GM12878 (cell line): ENCODE data around the gene LRP1B. TPM values are rescaled to one million over a fixed set of nuclear protein-coding genes. Genes with fewer than 3 reads are reported as not detected.

ENCODE experiments used
- ATAC-seq: fragments of 200-7000 bp; cut with Tn5 transposase; 3 replicates; pipeline ENCODE4 v1.9.1; 2020; ENCODE audit warnings: mild to moderate bottlenecking, moderate library complexity
- BruUV-seq: library from RNA; stranded (reverse); fragments of 400-500 nt; replicated peaks from 2 replicates; lab custom pipeline; 2021; lab: Mats Ljungman, UMichigan
- CTCF ChIA-PET: fragments of 300-600 bp; sonication (Branson Sonifier 250); formaldehyde crosslinking; extraction: SDS; loops from one replicate; lab custom pipeline; 2021; ENCODE audit warnings: inconsistent platforms; lab: Yijun Ruan, JAX
- POLR2A ChIA-PET: fragments of 350-600 bp; formaldehyde crosslinking; extraction: SDS; loops from one replicate; lab custom pipeline; 2021; ENCODE audit warnings: inconsistent platforms; lab: Charles Lee
- RAD21 ChIA-PET: fragments of 300-600 bp; sonication (Branson Sonifier 250); formaldehyde crosslinking; loops from one replicate; lab custom pipeline; 2023; ENCODE audit warnings: antibody characterized with exemption; ENCODE audit not compliant: unreplicated experiment; lab: Charles Lee
- SMC1A ChIA-PET: fragments of 300-600 bp; sonication (Branson Sonifier 250); formaldehyde crosslinking; loops from one replicate; lab custom pipeline; 2023; ENCODE audit not compliant: unreplicated experiment, uncharacterized antibody; lab: Charles Lee
- DNase-seq: peaks from one replicate; pipeline ENCODE4 v3.0.0-alpha.2; 2011; ENCODE audit warnings: low read depth, low spot score
- FAIRE-seq: peaks from 3 replicates; lab custom pipeline; 2011; peaks lifted over from hg19 to GRCh38; lab: Jason Lieb, UNC
- H2AFZ ChIP-seq: 2 replicates; pipeline ENCODE4 v1.6.0; 2011; ENCODE audit warnings: low read depth, low read length, control low read depth; ENCODE audit not compliant: control insufficient read depth
- H3K27ac ChIP-seq: 2 replicates; pipeline ENCODE4 v1.5.1; 2011; ENCODE audit warnings: control low read depth; ENCODE audit not compliant: control insufficient read depth, insufficient read depth
- H3K27me3 ChIP-seq, 2 experiments: replicated peaks in 1 of 2; 2 replicates each; pipeline versions ENCODE4 v1.6.0 to v1.6.1; 2011; ENCODE audit warnings: low read length in 1 of 2; ENCODE audit not compliant: control insufficient read depth in 2 of 2, insufficient read depth in 2 of 2
- H3K36me3 ChIP-seq, 2 experiments: 2 replicates each; pipeline ENCODE4 v1.5.1; 2011; ENCODE audit warnings: low read length in 1 of 2; ENCODE audit not compliant: control insufficient read depth in 2 of 2, insufficient read depth in 2 of 2
- H3K4me1 ChIP-seq: 2 replicates; pipeline ENCODE4 v1.6.1; 2011; ENCODE audit warnings: mild to moderate bottlenecking, low read length, moderate library complexity, mixed read lengths; ENCODE audit not compliant: control insufficient read depth, insufficient read depth
- H3K4me2 ChIP-seq: 2 replicates; pipeline ENCODE4 v1.6.0; 2011; ENCODE audit warnings: control low read depth; ENCODE audit not compliant: control insufficient read depth, insufficient read depth
- H3K4me3 ChIP-seq: fragments of 200-600 bp; sonication (generic); 2 replicates; pipeline ENCODE4 v1.5.1; 2016
- H3K79me2 ChIP-seq: 2 replicates; pipeline ENCODE4 v1.6.0; 2011; ENCODE audit warnings: low read length; ENCODE audit not compliant: control insufficient read depth, insufficient read depth
- H3K9ac ChIP-seq: 2 replicates; pipeline ENCODE4 v1.8.0; 2011; ENCODE audit warnings: low read length, control low read depth, mixed read lengths; ENCODE audit not compliant: control insufficient read depth, insufficient read depth
- H3K9me3 ChIP-seq: replicated peaks from 3 replicates; pipeline ENCODE4 v1.5.1; 2011; ENCODE audit warnings: mild to moderate bottlenecking, low read length; ENCODE audit not compliant: control insufficient read depth, insufficient read depth
- H4K20me1 ChIP-seq: 2 replicates; pipeline ENCODE4 v1.6.0; 2011; ENCODE audit not compliant: control insufficient read depth, insufficient read depth
- CHD1 ChIP-seq: IDR thresholded peaks from 2 replicates; pipeline ENCODE4 v1.6.1; 2012; ENCODE audit warnings: low read depth, low read length, improper control_type of control experiment
- FOXK2 ChIP-seq: fragments of 450-650 bp; IDR thresholded peaks from 2 replicates; pipeline ENCODE4 v1.6.1; 2017; ENCODE audit warnings: mild to moderate bottlenecking, moderate library complexity
- JUND ChIP-seq: IDR thresholded peaks from 2 replicates; pipeline ENCODE4 v1.6.1; 2012; ENCODE audit warnings: low read depth, mild to moderate bottlenecking, low read length, improper control_type of control experiment, moderate library complexity
- MYB ChIP-seq: fragments of 150-350 bp; IDR thresholded peaks from 2 replicates; pipeline ENCODE4 v1.6.1; 2014; ENCODE audit warnings: mild to moderate bottlenecking, low read depth, low read length, borderline replicate concordance
- NR2C1 ChIP-seq: fragments of 450-650 bp; IDR thresholded peaks from 2 replicates; pipeline ENCODE4 v1.6.1; 2017; ENCODE audit warnings: antibody characterized with exemption, mild to moderate bottlenecking, moderate library complexity
- NR2F1 ChIP-seq: fragments of 450-650 bp; conservative IDR thresholded peaks from 2 replicates; pipeline ENCODE4 v1.6.1; 2017; ENCODE audit warnings: mild to moderate bottlenecking
- POLR2A ChIP-seq: IDR thresholded peaks from 2 replicates; pipeline ENCODE4 v1.6.1; 2011; ENCODE audit warnings: low read depth, mild to moderate bottlenecking, low read length
- POU2F2 ChIP-seq: IDR thresholded peaks from 3 replicates; pipeline ENCODE4 v1.6.1; 2011; ENCODE audit warnings: low read depth, mild to moderate bottlenecking, low read length, borderline replicate concordance
- SREBF2 ChIP-seq: IDR thresholded peaks from 2 replicates; pipeline ENCODE4 v1.6.1; 2012; ENCODE audit warnings: mild to moderate bottlenecking, low read length
- SUPT20H ChIP-seq: IDR thresholded peaks from 2 replicates; pipeline ENCODE4 v1.6.1; 2011; ENCODE audit warnings: low read depth, mild to moderate bottlenecking, low read length, moderate library complexity, borderline replicate concordance; ENCODE audit not compliant: control insufficient read depth
- TBL1XR1 ChIP-seq: IDR thresholded peaks from 2 replicates; pipeline ENCODE4 v1.6.1; 2012; ENCODE audit warnings: low read depth, low read length, improper control_type of control experiment
- ZNF384 ChIP-seq: IDR thresholded peaks from 2 replicates; pipeline ENCODE4 v1.6.1; 2012; ENCODE audit warnings: low read depth, mild to moderate bottlenecking, low read length, improper control_type of control experiment, borderline replicate concordance
- ZSCAN29 ChIP-seq: fragments of 450-650 bp; IDR thresholded peaks from 2 replicates; pipeline ENCODE4 v1.6.1; 2017; ENCODE audit warnings: mild to moderate bottlenecking, moderate library complexity
- WGBS: methylation state at CpG from one replicate; pipeline ENCODE4 v1.1.6; 2016; ENCODE audit warnings: low lambda C conversion rate; ENCODE audit not compliant: insufficient replicate concordance, insufficient coverage; ENCODE audit errors: missing lambda C conversion rate; 5-methylcytosine and 5-hydroxymethylcytosine counted together
- in situ Hi-C: fragments of 300-500 bp; cut with MboI; formaldehyde crosslinking; loops from 9 replicates; pipeline ENCODE4 v1.14.3; 2018; ENCODE audit warnings: mixed read lengths
- intact Hi-C: fragments of 100-400 bp; cut with micrococcal nuclease; formaldehyde crosslinking; loops from one replicate; pipeline ENCODE4 v1.14.2; 2022; ENCODE audit not compliant: unreplicated experiment
- polyA plus RNA-seq, 11 experiments: library from polyadenylated mRNA; depleted of rRNA in 4 of 11; unstranded in 6 of 11; stranded (reverse) in 5 of 11; fragments of >200 nt; fragmentation: Nextera tagmentation in 4 of 11; fragmentation: Illumina TruSeq in 1 of 11; extraction: Ambion mirVana in 4 of 11; extraction: Trizol in 1 of 11; gene quantifications; 1 replicate in 1 of 11; 2 replicates in 10 of 11; pipeline versions ENCODE4 v1.2.1 to v1.2.3, GENCODE V29; 2011 to 2016; ENCODE audit warnings: inconsistent platforms in 2 of 11, missing spikeins in 2 of 11, low read depth in 1 of 11
- total RNA-seq, 4 experiments: library from RNA; depleted of rRNA in 3 of 4; stranded (reverse); fragments of >200 nt in 3 of 4; fragmentation: Illumina TruSeq in 1 of 4; extraction: Trizol in 1 of 4; gene quantifications; 2 replicates each; pipeline versions ENCODE4 v1.2.1 to v1.2.3, GENCODE V29; 2013 to 2021
- TF ChIP-seq, protein P1 (sequence below): fragments of 150-350 bp; IDR thresholded peaks from 2 replicates; pipeline ENCODE4 v1.6.1; 2014; ENCODE audit warnings: mild to moderate bottlenecking, low read depth, low read length
- TF ChIP-seq, protein P2 (sequence below): fragments of 450-650 bp; IDR thresholded peaks from 2 replicates; pipeline ENCODE4 v1.6.1; 2016; ENCODE audit warnings: mild to moderate bottlenecking, moderate library complexity, borderline replicate concordance

LRP1B gene
- total and polyA plus RNA-seq, 10 of the 15 experiments (the other 5 are each of a cell fraction or from before 2014, with no cell fraction given) = under 0.01 to 0.06 (median 0.03) TPM; not detected in 5

DNA sequence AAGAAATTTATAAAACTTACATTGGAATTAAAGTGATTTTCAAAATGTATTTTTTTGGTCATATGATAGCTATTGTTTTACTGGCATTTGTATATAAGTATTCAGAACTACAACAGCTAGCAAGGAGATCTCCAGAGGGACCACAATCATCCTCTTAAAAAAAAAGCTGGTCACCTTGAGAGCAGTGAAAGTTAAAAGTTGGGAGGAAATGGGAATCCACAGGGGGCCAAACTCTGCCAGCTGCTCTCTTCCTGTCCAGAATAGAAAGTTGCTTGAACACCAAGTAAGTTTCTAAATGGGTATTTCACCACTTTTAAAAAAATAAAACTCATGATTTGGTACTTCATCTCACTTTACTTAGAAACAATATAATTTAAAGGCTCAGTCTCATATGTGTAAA is 1025.1 kb downstream of the LRP1B start:
- Histone ChIP-seq H4K20me1 (no peaks in the 10 kb centered on the region), H3K36me3 (no peaks in the 10 kb centered on the region), H3K27ac (no peak overlapping the region), H3K27me3 (no peaks in the 10 kb centered on the region), H2AFZ (no peak overlapping the region), H3K4me3 (no peak overlapping the region), H3K9me3 (no peaks in the 10 kb centered on the region), H3K9ac (no peak overlapping the region), H3K4me1 (no peaks in the 10 kb centered on the region), H3K79me2 (no peaks in the 10 kb centered on the region), H3K4me2 (no peak overlapping the region)
- CTCF ChIA-PET = no interaction called here
- no peak for TF ChIP-seq ZNF384
- TF ChIP-seq, protein P1, sequence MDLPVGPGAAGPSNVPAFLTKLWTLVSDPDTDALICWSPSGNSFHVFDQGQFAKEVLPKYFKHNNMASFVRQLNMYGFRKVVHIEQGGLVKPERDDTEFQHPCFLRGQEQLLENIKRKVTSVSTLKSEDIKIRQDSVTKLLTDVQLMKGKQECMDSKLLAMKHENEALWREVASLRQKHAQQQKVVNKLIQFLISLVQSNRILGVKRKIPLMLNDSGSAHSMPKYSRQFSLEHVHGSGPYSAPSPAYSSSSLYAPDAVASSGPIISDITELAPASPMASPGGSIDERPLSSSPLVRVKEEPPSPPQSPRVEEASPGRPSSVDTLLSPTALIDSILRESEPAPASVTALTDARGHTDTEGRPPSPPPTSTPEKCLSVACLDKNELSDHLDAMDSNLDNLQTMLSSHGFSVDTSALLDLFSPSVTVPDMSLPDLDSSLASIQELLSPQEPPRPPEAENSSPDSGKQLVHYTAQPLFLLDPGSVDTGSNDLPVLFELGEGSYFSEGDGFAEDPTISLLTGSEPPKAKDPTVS = no peak
- no peak for TF ChIP-seq NR2C1
- TF ChIP-seq POU2F2 = no peak
- DNase-seq = no peak
- RAD21 ChIA-PET = no interaction called here
- FAIRE-seq = no peak
- intact Hi-C loops = no loop called here
- POLR2A ChIA-PET = no interaction called here
- SMC1A ChIA-PET = no interaction called here
- BruUV-seq = no TSS peak
- ATAC-seq = no peak
- in situ Hi-C loops = no loop called here

GRCh38 chr2:141103216-141103615 is 1027.6 kb downstream of the LRP1B start:
- TF ChIP-seq POLR2A (no peak), MYB (no peak), SUPT20H (no peak), JUND (no peak), TBL1XR1 (no peak), NR2F1 (no peak), SREBF2 (no peak), FOXK2 (no peak), ZSCAN29 (no peak), CHD1 (no peak)
- TF ChIP-seq, protein P2, sequence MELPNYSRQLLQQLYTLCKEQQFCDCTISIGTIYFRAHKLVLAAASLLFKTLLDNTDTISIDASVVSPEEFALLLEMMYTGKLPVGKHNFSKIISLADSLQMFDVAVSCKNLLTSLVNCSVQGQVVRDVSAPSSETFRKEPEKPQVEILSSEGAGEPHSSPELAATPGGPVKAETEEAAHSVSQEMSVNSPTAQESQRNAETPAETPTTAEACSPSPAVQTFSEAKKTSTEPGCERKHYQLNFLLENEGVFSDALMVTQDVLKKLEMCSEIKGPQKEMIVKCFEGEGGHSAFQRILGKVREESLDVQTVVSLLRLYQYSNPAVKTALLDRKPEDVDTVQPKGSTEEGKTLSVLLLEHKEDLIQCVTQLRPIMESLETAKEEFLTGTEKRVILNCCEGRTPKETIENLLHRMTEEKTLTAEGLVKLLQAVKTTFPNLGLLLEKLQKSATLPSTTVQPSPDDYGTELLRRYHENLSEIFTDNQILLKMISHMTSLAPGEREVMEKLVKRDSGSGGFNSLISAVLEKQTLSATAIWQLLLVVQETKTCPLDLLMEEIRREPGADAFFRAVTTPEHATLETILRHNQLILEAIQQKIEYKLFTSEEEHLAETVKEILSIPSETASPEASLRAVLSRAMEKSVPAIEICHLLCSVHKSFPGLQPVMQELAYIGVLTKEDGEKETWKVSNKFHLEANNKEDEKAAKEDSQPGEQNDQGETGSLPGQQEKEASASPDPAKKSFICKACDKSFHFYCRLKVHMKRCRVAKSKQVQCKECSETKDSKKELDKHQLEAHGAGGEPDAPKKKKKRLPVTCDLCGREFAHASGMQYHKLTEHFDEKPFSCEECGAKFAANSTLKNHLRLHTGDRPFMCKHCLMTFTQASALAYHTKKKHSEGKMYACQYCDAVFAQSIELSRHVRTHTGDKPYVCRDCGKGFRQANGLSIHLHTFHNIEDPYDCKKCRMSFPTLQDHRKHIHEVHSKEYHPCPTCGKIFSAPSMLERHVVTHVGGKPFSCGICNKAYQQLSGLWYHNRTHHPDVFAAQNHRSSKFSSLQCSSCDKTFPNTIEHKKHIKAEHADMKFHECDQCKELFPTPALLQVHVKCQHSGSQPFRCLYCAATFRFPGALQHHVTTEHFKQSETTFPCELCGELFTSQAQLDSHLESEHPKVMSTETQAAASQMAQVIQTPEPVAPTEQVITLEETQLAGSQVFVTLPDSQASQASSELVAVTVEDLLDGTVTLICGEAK = no peak
- Histone ChIP-seq H3K9me3 (no peaks in the 10 kb centered on the region), H3K4me3 (no peak overlapping the region), H3K27ac (no peak overlapping the region), H3K4me1 (no peaks in the 10 kb centered on the region), H3K79me2 (no peaks in the 10 kb centered on the region), H3K27me3 (no peaks in the 10 kb centered on the region), H3K9ac (no peak overlapping the region), H3K36me3 (no peaks in the 10 kb centered on the region), H3K4me2 (no peak overlapping the region), H4K20me1 (no peaks in the 10 kb centered on the region), H2AFZ (no peak overlapping the region)
- ATAC-seq (no peak), DNase-seq (no peak), FAIRE-seq (no peak)
- no TSS peak for BruUV-seq
- 5% methylated on average over 1 of the region's 1 CpG for WGBS
- SMC1A ChIA-PET = no interaction called here
- intact Hi-C loops = no loop called here
- RAD21 ChIA-PET = no interaction called here
- CTCF ChIA-PET = interaction anchor here (0.6 kb wide), 1 partner anchor 248 kb away, joined by 3 read pairs; no protein-coding TSS in a partner anchor
- POLR2A ChIA-PET = interaction anchor here (0.6 kb wide), 1 partner anchor 21 kb away, joined by 3 read pairs; no protein-coding TSS in a partner anchor
- in situ Hi-C loops = no loop called here
